Inferior parietal cortex (tissue), 1 donor: ENCODE data around the gene CCT8.
"Not testable (repeated sequence)": the region's sequence is repeated elsewhere in the genome, so short reads cannot be mapped to it uniquely, and the experiment has no call there.

Experiments used
- DNase-seq: peaks from one replicate; pipeline ENCODE4 v3.0.0-alpha.2; 2016; ENCODE audit errors: extremely low spot score

Gene CCT8

GRCh38 chr21:29018540-29018939 lies 54.9 kb downstream of the CCT8 start:
- no peak for DNase-seq

- DNase-seq: no peak
Observed at GRCh38 chr21:29017639-29018237, 55.7 kb downstream of the CCT8 start.

DNA sequence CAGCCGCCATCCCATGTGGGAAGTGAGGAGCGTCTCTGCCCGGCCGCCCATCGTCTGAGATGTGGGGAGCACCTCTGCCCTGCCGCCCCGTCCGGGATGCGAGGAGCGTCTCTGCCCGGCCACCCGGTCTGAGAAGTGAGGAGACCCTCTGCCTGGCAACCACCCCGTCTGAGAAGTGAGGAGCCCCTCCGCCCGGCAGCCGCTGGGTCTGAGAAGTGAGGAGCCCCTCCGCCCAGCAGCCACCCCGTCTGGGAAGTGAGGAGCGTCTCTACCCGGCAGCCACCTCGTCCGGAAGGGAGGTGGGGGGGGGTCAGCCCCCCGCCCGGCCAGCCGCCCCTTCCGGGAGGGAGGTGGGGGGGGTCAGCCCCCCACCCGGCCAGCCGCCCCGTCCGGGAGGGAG lies 62.2 kb downstream of the CCT8 start:
- not testable (repeated sequence) for DNase-seq

- DNase-seq: no peak
Observed at GRCh38 chr21:29008367-29008766, 65.1 kb downstream of the CCT8 start.

GRCh38 chr21:29007810-29008209 lies 65.6 kb downstream of the CCT8 start:
- DNase-seq: no peak

- no peak for DNase-seq
Observed at GRCh38 chr21:29007135-29007534, 66.3 kb downstream of the CCT8 start.
